HEK293T (cell line): Measurements from ENCODE around the gene ADAR.

Source experiments
- ARNT ChIP-seq: fragments of 450-650 bp; IDR thresholded peaks from 2 replicates; pipeline ENCODE4 v1.6.1; 2017; ENCODE audit warnings: mild to moderate bottlenecking
- CTBP1 ChIP-seq: fragments of 450-650 bp; IDR thresholded peaks from 2 replicates; pipeline ENCODE4 v1.6.1; 2016; ENCODE audit warnings: borderline replicate concordance
- ELF4 ChIP-seq: fragments of 450-650 bp; IDR thresholded peaks from 2 replicates; pipeline ENCODE4 v1.6.1; 2017; ENCODE audit warnings: antibody characterized with exemption
- FOXK2 ChIP-seq: fragments of 450-650 bp; IDR thresholded peaks from 2 replicates; pipeline ENCODE4 v1.6.1; 2016; ENCODE audit warnings: mild to moderate bottlenecking
- FOXM1 ChIP-seq: fragments of 450-650 bp; IDR thresholded peaks from 2 replicates; pipeline ENCODE4 v1.6.1; 2017; ENCODE audit warnings: mild to moderate bottlenecking, borderline replicate concordance
- NFRKB ChIP-seq: fragments of 450-650 bp; IDR thresholded peaks from 2 replicates; pipeline ENCODE4 v1.6.1; 2016; ENCODE audit warnings: mild to moderate bottlenecking, moderate library complexity
- PKNOX1 ChIP-seq: fragments of 450-650 bp; IDR thresholded peaks from 2 replicates; pipeline ENCODE4 v1.6.1; 2016
- SUZ12 ChIP-seq: fragments of 450-650 bp; IDR thresholded peaks from 2 replicates; pipeline ENCODE4 v1.6.1; 2016; ENCODE audit warnings: mild to moderate bottlenecking

GRCh38 chr1:154629675-154630073 is 21.7 kb upstream of the ADAR start:
- TF ChIP-seq ELF4 = no peak
- TF ChIP-seq CTBP1 = no peak
- no peak for TF ChIP-seq FOXM1
- TF ChIP-seq FOXK2 = no peak
- TF ChIP-seq ARNT = no peak
- TF ChIP-seq SUZ12 = no peak
- no peak for TF ChIP-seq NFRKB
- TF ChIP-seq PKNOX1 = no peak
